BLaER1 treated with 17β-estradiol and CSF1 and Interleukin-3, amounts not matched to agents 10 nM and 100 nM (cell line): Measurements from ENCODE around the gene PIP5K1C.
A peak's percentile ranks its signal among the peaks of the same experiment; 100 is the strongest.

Experiments used
- H3K27ac ChIP-seq, 11 experiments: shearing (Covaris generic); formaldehyde crosslinking; 2 replicates each; pipeline ENCODE4 v1.8.1; 2022
- H3K27me3 ChIP-seq, 11 experiments: shearing (Covaris generic); formaldehyde crosslinking; 2 replicates each; pipeline ENCODE4 v1.8.1; 2022
- H3K36me3 ChIP-seq, 11 experiments: shearing (Covaris generic); formaldehyde crosslinking; 2 replicates each; pipeline ENCODE4 v1.8.1; 2022
- H3K4me1 ChIP-seq, 10 experiments: shearing (Covaris generic); formaldehyde crosslinking; 2 replicates each; pipeline ENCODE4 v1.8.1; 2022
- H3K4me2 ChIP-seq, 11 experiments: shearing (Covaris generic); formaldehyde crosslinking; 2 replicates each; pipeline ENCODE4 v1.8.1; 2022
- H3K4me3 ChIP-seq, 10 experiments: shearing (Covaris generic); formaldehyde crosslinking; 2 replicates each; pipeline ENCODE4 v1.8.1; 2022
- H3K9ac ChIP-seq, 11 experiments: shearing (Covaris generic); formaldehyde crosslinking; 2 replicates each; pipeline ENCODE4 v1.8.1; 2022
- H3K9me3 ChIP-seq, 11 experiments: shearing (Covaris generic); formaldehyde crosslinking; replicated peaks in 1 of 11; 2 replicates each; pipeline ENCODE4 v1.8.1; 2022
- H4K20me1 ChIP-seq, 11 experiments: shearing (Covaris generic); formaldehyde crosslinking; 2 replicates each; pipeline ENCODE4 v1.8.1; 2022
- Cebpa-rat ChIP-seq, 11 experiments: shearing (Covaris generic); IDR thresholded peaks; 2 replicates each; pipeline ENCODE4 v1.8.1; 2022

PIP5K1C gene

GRCh38 chr19:3610745-3611717 is 89.2 kb downstream of the PIP5K1C start:
- H3K9me3 ChIP-seq: no peaks in the 10 kb centered on the region; a peak in 1 of 22 replicates
- peak overlapping the region in 7 of 11 experiments; percentile 2 to 76 (median 72); a peak in 7 of 22 replicates for H3K27ac ChIP-seq

GRCh38 chr19:3609779-3610719 is 90.2 kb downstream of the PIP5K1C start:
- Histone ChIP-seq H3K4me2 (peak overlapping the region; percentile 79 to 98 (median 92)), H3K27me3 (peaks cover 13 to 26% (median 24%) of the 10 kb centered on the region in 11 experiments), H3K36me3 (peaks cover 17 to 44% (median 34%) of the 10 kb centered on the region in 11 experiments), H4K20me1 (peaks cover 0 to 58% (median 25%) of the 10 kb centered on the region in 11 experiments; a peak in 14 of 22 replicates), H3K9ac (peak overlapping the region in 7 of 11 experiments; percentile 5 to 59 (median 43); a peak in 7 of 22 replicates), H3K9me3 (no peaks in the 10 kb centered on the region; a peak in 1 of 22 replicates), H3K27ac (peak overlapping the region in 8 of 11 experiments; percentile 59 to 76 (median 72); a peak in 14 of 22 replicates), H3K4me3 (peak overlapping the region in 2 of 10 experiments; percentile 1 to 36; a peak in 1 of 20 replicates), H3K4me1 (peaks cover 49 to 73% (median 65%) of the 10 kb centered on the region in 10 experiments)
- TF ChIP-seq Cebpa-rat (IDR thresholded peaks at IDR 0.05): no peak

More at GRCh38 chr19:3610745-3611717, 89.2 kb downstream of the PIP5K1C start:
- no peak for TF ChIP-seq Cebpa-rat (IDR thresholded peaks at IDR 0.05)
- no peak overlapping the region for H3K4me3 ChIP-seq
- H3K36me3 ChIP-seq: peaks cover 17 to 54% (median 42%) of the 10 kb centered on the region in 11 experiments
- H4K20me1 ChIP-seq: peaks cover 0 to 66% (median 28%) of the 10 kb centered on the region in 11 experiments; a peak in 14 of 22 replicates
- H3K4me1 ChIP-seq: peaks cover 39 to 63% (median 55%) of the 10 kb centered on the region in 10 experiments
- H3K27me3 ChIP-seq: peaks cover 3 to 18% (median 15%) of the 10 kb centered on the region in 11 experiments
- peak overlapping the region in 10 of 11 experiments; percentile 79 to 98 (median 91); a peak in 20 of 22 replicates for H3K4me2 ChIP-seq
- H3K9ac ChIP-seq: peak overlapping the region in 5 of 11 experiments; percentile 5 to 59 (median 36); a peak in 4 of 22 replicates

GRCh38 chr19:3608750-3609322 is 91.4 kb downstream of the PIP5K1C start:
- TF ChIP-seq Cebpa-rat (IDR thresholded peaks at IDR 0.05): no peak
- H3K4me2 ChIP-seq: peak overlapping the region; percentile 79 to 98 (median 92)
- peak overlapping the region in 10 of 11 experiments; percentile 47 to 76 (median 70); a peak in 18 of 22 replicates for H3K27ac ChIP-seq
- H4K20me1 ChIP-seq: peaks cover 0 to 48% (median 22%) of the 10 kb centered on the region in 11 experiments; a peak in 14 of 22 replicates
- peak overlapping the region in 5 of 10 experiments; percentile 7 to 68 (median 34); a peak in 5 of 20 replicates for H3K4me3 ChIP-seq
- H3K9me3 ChIP-seq: no peaks in the 10 kb centered on the region; a peak in 1 of 22 replicates
- peaks cover 17 to 35% (median 28%) of the 10 kb centered on the region in 11 experiments for H3K36me3 ChIP-seq
- peaks cover 13 to 28% (median 25%) of the 10 kb centered on the region in 11 experiments for H3K27me3 ChIP-seq
- H3K4me1 ChIP-seq: peaks cover 55 to 82% (median 77%) of the 10 kb centered on the region in 10 experiments
- H3K9ac ChIP-seq: peak overlapping the region in 10 of 11 experiments; percentile 36 to 65 (median 54); a peak in 11 of 22 replicates

GRCh38 chr19:3608079-3608641 is 92.1 kb downstream of the PIP5K1C start:
- peaks cover 0 to 42% (median 18%) of the 10 kb centered on the region in 11 experiments; a peak in 14 of 22 replicates for H4K20me1 ChIP-seq
- peak overlapping the region in 3 of 10 experiments; percentile 28 to 68 (median 50); a peak in 3 of 20 replicates for H3K4me3 ChIP-seq
- no peak for TF ChIP-seq Cebpa-rat (IDR thresholded peaks at IDR 0.05)
- peak overlapping the region in 10 of 11 experiments; percentile 21 to 76 (median 48); a peak in 15 of 22 replicates for H3K27ac ChIP-seq
- H3K9ac ChIP-seq: peak overlapping the region in 6 of 11 experiments; percentile 6 to 59 (median 38); a peak in 6 of 22 replicates
- H3K36me3 ChIP-seq: peaks cover 17 to 29% (median 22%) of the 10 kb centered on the region in 11 experiments
- H3K4me2 ChIP-seq: peak overlapping the region; percentile 79 to 98 (median 92)
- H3K9me3 ChIP-seq: no peaks in the 10 kb centered on the region; a peak in 1 of 22 replicates
- peaks cover 55 to 88% (median 83%) of the 10 kb centered on the region in 10 experiments for H3K4me1 ChIP-seq
- H3K27me3 ChIP-seq: peaks cover 13 to 28% (median 25%) of the 10 kb centered on the region in 11 experiments

- no peaks in the 10 kb centered on the region; a peak in 1 of 22 replicates for H3K9me3 ChIP-seq
- no peak for TF ChIP-seq Cebpa-rat (IDR thresholded peaks at IDR 0.05)
- peaks cover 0 to 40% (median 18%) of the 10 kb centered on the region in 11 experiments; a peak in 14 of 22 replicates for H4K20me1 ChIP-seq
- peaks cover 15 to 23% (median 17%) of the 10 kb centered on the region in 11 experiments for H3K36me3 ChIP-seq
- peak overlapping the region in 9 of 11 experiments; percentile 3 to 76 (median 53); a peak in 13 of 22 replicates for H3K27ac ChIP-seq
- peaks cover 13 to 28% (median 25%) of the 10 kb centered on the region in 11 experiments for H3K27me3 ChIP-seq
- peaks cover 55 to 89% (median 84%) of the 10 kb centered on the region in 10 experiments for H3K4me1 ChIP-seq
- H3K4me3 ChIP-seq: peak overlapping the region in 7 of 10 experiments; percentile 4 to 68 (median 50); a peak in 12 of 20 replicates
- H3K9ac ChIP-seq: peak overlapping the region in 9 of 11 experiments; percentile 6 to 71 (median 48); a peak in 11 of 22 replicates
- peak overlapping the region; percentile 79 to 98 (median 92) for H3K4me2 ChIP-seq
Observed at GRCh38 chr19:3607303-3608078, 92.8 kb downstream of the PIP5K1C start.

- no peak for TF ChIP-seq Cebpa-rat (IDR thresholded peaks at IDR 0.05)
- Histone ChIP-seq H3K4me1 (peaks cover 55 to 88% (median 84%) of the 10 kb centered on the region in 10 experiments), H3K4me3 (peak within 1 kb of the TSS in 8 of 10 experiments; percentile 28 to 68 (median 49); a peak in 14 of 20 replicates), H3K4me2 (peak within 1 kb of the TSS; percentile 79 to 98 (median 92)), H3K36me3 (peaks cover 8 to 16% (median 10%) of the 10 kb centered on the region in 11 experiments), H3K27ac (peak within 1 kb of the TSS in 10 of 11 experiments; percentile 8 to 76 (median 48); a peak in 14 of 22 replicates), H3K9ac (peak within 1 kb of the TSS; percentile 26 to 71 (median 51); a peak in 16 of 22 replicates), H3K27me3 (peaks cover 13 to 28% (median 25%) of the 10 kb centered on the region in 11 experiments), H4K20me1 (peaks cover 0 to 33% (median 15%) of the 10 kb centered on the region in 11 experiments; a peak in 14 of 22 replicates), H3K9me3 (peaks cover 0 to 4% (median 0%) of the 10 kb centered on the region in 11 experiments; a peak in 2 of 22 replicates)
Observed at GRCh38 chr19:3606690-3607289, 93.5 kb downstream of the PIP5K1C start, which contains the start of gene TBXA2R. Gene TBXA2R (minus strand): TSS chr19:3606875. CDS start chr19:3600634, 6,241 bp downstream.
